Activated CD8-positive, alpha-beta memory T cell treated with anti-CD3 and anti-CD28 coated beads for 36 hours (primary cell): ENCODE results near the gene SLFNL1. TPM values are rescaled to one million over a fixed set of nuclear protein-coding genes. Genes with fewer than 3 reads are reported as not detected.

Experiments
- CTCF ChIA-PET: fragments of 350-600 bp; sonication (Branson Sonifier 250); formaldehyde crosslinking; loops from one replicate; lab custom pipeline; 2021; ENCODE audit warnings: antibody characterized with exemption; lab: Charles Lee
- POLR2A ChIA-PET: fragments of 350-600 bp; sonication (Branson Sonifier 250); formaldehyde crosslinking; loops from one replicate; lab custom pipeline; 2021; ENCODE audit warnings: antibody characterized with exemption; lab: Charles Lee
- total RNA-seq, 2 experiments: library from RNA; stranded (reverse); gene quantifications; one replicate each; pipeline ENCODE4 v1.2.3, GENCODE V29; 2021

Gene SLFNL1
- total RNA-seq, 2 experiments from 2014 or later = 0.06 to 0.11 TPM

DNA sequence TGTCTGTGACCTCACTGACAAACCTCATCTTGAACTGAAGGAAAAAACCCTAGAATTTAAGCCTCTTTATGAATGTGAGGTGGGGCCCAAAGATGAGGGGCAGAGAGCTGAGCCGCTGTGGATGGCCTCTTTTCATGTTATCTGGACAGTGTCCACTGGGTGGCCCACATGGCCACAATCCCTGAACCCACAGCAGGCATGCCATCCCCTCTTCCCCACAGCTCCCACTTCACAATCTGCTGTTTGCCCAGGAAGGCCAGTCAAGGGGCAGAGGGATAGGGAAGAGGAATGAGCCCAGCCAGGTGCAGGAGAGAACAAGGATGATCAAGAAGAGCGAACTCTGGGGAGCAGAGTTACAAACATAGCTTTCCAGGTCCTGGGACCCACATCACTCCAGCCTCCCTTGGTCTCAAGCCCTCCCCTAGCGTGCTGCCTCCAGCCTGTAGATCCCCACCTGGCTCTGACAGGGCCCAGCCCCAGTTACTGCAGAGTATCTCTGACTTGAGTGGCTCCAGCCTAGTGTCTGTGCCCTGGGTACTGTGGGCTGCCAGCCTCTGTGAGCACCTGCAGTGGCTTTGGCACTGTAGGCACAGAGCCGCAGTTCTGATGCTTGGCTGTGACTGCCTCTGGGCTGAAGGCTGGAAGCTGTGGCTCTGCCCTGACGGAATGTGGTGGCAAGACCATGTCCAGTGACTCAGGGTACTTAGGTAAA lies 1.9 kb upstream of the SLFNL1 start:
- ChIA-PET CTCF (interaction anchor here (0.8 kb wide), 1 partner anchor 19 kb away, joined by 3 read pairs; no protein-coding TSS in a partner anchor), POLR2A (no interaction called here)

DNA sequence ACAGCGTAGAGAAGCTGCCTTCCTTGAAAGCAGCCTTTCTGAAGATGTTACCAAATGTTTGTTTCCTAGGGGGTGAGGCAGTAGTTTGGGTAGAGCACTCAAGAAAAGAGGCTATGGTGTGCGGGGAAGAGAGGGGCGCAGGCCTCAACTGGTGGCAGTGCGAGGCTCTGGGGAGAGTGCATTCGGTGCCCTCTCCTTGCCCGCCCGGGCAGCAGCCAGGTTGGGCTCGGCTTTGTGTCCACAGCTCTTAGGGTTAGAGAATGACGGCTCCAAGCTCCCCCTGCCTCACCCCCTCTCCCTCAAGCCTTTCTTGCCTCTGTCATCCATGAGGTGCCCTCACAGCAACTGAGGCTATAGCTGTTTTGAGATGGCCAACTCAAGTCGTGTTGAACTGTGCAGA lies 899 bp upstream of the SLFNL1 start:
- ChIA-PET CTCF (interaction anchor here (1.5 kb wide), 1 partner anchor 19 kb away, joined by 5 read pairs; no protein-coding TSS in a partner anchor), POLR2A (interaction anchor here (1.1 kb wide), 1 partner anchor 38 kb away, joined by 3 read pairs; no protein-coding TSS in a partner anchor)

DNA sequence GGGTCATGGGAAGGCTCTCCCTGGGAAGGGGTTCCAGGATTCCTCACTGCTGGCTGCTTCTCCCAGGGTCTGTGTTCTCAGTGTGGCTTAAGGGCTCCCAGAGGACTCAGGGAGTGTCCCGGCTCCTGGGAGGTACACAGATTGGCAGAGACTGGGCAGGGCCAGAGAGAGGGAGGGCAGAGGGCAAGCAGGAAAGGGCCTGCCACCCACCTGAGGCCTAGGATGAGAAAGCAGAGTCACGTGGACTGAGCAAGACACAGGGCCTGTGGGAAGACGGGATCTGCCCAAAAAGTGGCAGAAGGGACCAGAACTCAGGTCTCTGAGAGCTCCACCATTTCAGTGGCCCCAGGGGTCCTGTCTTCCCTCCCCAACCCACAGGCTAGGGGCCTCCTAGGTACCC lies 871 bp downstream of the SLFNL1 start:
- POLR2A ChIA-PET = no interaction called here
- CTCF ChIA-PET = no interaction called here

DNA sequence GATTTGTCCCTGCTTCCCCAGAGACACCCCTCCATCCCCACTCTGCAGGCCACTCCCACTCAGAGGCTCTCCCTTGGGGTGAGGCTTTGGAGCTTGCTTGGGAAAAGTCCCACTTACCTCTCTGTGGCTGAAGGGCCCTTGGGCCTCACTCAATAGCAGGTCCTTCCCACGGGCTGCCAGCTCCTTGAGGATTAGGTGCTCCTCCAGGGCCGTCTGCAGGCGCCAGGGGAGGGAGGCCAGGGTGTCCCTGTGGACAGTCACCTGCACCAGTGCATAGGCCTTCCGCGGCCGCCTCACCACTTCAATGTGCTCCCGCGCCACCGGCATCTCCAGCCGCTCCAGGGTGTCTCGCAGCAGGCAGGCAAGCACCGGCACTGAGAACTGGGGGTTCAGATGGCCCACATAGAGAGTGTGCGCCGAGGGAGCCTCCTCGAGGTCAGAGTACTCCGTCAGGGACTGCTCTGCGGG lies 1.4 kb downstream of the SLFNL1 start:
- POLR2A ChIA-PET = no interaction called here
- CTCF ChIA-PET = no interaction called here

DNA sequence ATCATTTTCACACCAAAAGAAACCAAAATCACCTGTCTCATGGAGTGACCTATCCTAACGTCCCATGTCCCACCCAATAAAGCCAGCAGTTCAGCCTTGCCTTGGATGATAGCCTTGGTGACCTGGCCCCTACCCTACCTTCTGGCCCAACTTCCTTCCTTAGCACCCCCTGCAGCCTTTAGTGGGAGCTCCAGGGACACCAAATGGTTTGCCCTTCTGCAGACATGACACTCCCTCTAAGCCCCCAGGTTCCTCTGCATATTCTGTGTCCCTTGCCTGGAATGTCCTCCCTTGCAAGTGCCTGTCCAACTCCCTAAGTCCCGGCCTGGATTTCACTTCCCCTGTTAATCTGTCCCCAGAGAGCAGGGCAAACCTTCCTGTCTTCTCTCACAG lies 2.2 kb downstream of the SLFNL1 start:
- POLR2A ChIA-PET = interaction anchor here (0.7 kb wide), 1 partner anchor 516 kb away, joined by 7 read pairs; no protein-coding TSS in a partner anchor
- CTCF ChIA-PET = no interaction called here

DNA sequence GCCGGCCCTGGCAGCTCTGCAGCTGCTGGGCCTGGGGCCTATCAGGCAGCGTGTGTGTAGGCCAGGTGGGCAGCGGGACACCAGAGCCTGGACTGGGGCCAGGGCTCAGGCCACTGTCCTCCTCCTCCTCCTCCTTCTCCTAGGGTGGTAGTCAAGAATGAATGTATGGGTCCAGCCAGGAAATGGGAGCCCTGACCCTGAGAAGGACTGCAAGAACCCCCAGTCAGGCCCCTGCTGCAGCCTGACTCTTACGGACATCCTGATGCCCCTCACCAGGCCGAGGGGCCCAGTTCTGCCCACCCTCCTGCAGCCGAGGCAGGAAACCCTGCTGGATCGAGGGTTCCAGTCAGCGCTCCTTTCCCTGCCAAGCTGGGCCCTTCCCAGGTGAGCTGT lies 3.5 kb downstream of the SLFNL1 start:
- ChIA-PET POLR2A (no interaction called here), CTCF (no interaction called here)

DNA sequence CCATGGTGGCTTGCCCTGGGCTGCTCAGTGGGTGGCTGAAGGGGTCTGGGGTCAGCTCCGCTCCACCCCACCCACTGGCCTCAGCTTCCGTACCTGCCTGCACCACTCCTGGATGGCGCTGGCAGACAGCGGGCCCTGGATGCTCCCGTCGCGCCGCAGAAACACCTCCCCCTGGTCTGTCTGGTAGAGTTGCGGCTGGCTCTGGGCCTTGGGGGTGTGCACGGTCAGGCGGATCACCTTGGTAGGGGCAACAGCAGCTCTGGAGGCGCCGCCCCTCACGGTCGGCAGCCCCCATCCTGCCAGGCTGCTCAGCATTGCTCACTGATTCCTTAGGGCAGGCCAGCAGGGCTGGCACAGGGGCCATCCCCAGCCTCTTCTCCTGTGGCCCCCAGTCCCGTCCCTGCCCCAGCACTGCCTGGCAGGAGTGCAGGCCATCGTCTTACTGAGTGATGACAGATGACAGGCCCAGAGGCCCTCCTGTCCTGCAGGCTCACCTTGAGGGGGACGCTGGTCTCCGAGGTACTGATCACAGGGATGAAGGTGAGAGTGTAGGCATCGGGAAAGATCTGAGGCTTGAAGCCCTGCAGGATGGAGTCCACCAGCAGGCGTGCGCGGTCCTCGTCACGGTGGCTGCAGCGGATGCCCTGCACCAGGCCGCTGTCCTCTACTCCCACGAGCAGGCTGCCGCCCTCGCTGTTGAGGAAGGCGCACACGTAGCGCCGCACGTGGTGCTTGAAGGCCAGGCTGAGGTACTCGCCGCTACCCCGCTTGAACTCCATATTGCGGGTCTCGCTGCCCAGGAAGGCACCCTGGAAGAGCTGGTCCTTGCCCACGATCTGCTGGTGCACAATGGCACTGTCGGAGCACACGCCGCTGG lies 4.1 kb downstream of the SLFNL1 start:
- ChIA-PET CTCF (no interaction called here), POLR2A (no interaction called here)

DNA sequence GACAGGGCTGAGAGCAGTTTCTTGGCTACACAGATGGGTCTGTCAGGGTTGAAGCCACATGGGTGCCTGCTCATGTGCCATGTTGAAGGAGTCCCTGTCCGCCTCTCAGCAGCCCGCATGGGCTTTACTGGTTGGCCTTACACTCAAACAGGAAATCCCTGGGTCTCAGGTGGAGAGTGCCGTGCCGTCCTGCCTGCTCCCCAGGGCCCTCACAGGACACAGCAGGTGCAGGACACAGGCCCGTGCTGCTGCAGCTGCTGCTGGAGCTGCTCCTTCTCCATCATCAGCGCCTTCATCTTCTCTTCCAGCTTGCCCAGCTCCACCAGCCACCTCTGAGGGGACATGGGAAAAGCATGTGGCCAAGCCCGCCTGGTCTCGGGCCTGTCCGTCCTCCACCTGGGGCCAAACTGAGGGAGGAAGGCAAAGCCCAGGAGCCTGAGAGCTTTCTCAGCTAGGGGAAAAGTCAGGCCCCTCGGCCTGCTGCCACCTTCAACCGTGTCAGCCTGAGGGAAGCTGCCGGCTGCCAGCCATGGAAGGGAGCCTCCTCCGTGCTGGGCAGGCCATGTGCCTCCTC lies 5.5 kb downstream of the SLFNL1 start:
- CTCF ChIA-PET = no interaction called here

DNA sequence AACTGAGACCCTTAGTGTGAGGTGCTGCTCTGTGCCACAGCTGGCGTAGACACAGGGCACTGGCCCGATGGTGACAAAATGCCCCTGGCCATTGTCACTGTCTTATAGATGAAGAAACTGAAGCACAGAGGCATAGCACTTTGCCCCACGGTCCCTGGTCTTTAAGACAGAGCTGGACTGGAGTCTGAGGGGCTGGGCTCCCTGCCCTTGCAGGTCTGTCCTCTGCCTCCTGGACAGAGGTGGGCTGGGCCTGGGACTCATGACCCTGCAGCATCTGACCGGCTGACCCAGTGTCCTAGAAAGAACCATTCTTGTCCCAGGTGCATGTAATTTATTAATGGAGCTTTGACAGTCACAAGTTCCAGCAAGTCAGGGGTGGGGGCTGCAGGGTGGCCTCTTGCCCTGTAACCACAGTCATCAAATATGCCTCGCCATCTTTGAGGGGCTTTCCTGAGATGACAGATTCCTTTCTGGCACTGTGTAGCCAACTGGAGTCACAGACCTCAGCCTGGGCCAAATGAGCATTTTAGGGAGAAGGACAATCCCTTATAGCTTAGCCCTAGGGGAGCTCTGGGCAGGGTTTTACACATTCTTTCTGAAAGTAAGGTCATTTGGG lies 6.1 kb downstream of the SLFNL1 start:
- ChIA-PET POLR2A (no interaction called here), CTCF (no interaction called here)

More for the DNA sequence above, 5.5 kb downstream of the SLFNL1 start:
- POLR2A ChIA-PET = no interaction called here

DNA sequence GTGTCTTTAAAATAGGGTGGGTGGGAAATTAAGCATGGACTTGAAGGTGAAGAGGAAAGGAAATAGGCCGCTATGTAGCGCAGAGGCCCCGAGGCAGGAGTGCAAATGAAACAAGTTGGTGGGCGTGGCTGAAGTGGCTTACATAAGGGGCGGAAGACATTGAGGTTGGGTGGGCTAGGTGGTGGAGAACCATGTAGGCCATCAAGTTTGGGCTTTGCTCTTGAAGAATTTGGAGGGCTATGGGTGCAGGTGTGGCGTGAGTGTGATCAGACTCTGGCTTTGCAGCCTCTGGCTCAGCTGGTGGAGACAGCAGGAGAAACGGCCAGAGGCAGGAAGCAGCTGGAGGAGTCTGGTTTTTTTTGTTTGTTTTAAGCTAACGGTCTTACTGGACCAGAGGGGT lies 6.7 kb downstream of the SLFNL1 start:
- CTCF ChIA-PET = no interaction called here
- POLR2A ChIA-PET = no interaction called here

DNA sequence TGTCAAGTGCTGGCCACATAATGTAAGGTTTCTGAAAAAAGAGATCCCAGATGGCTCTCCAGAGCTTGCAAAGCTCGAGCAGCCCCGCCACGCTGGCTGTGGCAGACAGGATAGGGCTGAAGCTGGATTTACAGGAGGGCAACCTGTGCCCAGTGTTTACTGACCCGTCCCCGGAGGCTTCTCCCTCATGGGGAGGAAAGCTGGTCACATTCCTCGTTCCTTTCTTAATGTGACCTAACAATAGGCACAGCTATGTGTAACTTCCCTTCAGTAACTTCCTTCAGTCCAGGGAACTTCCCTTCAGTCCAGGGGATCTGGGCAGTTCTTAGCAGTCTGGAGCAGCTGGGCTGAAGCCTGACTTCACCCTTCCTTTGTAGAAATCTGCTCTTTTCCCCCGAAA lies 7.7 kb downstream of the SLFNL1 start:
- CTCF ChIA-PET = no interaction called here
- POLR2A ChIA-PET = no interaction called here

DNA sequence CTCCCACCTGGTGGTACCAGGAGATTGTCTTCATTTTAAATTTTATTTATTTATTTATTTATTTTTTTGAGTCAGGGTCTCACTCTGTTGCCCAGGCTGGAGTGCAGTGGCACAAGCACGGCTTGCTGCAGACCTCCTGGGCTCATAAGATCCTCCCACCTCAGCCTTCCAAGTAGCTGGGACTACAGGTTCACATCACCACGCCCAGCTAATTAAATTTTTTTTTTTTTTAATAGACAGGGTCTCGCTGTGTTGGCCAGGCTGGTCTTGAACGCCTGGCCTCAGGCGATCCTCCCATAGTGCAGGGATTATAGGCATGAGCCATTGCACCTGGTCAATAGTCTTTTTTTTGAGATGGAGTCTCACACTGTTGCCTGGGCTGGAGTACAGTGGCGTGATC lies 8.5 kb downstream of the SLFNL1 start:
- ChIA-PET CTCF (no interaction called here), POLR2A (no interaction called here)

DNA sequence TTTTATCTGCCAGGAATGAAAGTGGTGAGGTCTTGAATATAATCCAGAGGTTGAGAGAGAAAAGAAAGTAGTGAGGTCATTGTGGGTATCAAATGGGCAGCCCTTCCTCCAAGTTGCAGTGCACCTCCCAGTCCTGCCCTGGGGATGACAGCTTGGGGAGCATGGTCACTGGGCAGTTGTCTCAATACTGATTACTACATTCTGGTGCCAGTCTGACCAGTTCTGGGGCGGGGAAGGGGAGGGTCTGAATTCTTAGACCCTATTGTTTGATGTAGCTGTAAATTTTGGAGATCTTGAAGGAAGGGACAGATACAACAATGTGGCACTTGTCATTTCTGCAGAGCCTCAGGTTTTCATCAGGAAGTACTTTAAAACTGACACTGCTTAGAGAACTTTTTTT lies 11.2 kb downstream of the SLFNL1 start:
- POLR2A ChIA-PET = no interaction called here
- CTCF ChIA-PET = no interaction called here

DNA sequence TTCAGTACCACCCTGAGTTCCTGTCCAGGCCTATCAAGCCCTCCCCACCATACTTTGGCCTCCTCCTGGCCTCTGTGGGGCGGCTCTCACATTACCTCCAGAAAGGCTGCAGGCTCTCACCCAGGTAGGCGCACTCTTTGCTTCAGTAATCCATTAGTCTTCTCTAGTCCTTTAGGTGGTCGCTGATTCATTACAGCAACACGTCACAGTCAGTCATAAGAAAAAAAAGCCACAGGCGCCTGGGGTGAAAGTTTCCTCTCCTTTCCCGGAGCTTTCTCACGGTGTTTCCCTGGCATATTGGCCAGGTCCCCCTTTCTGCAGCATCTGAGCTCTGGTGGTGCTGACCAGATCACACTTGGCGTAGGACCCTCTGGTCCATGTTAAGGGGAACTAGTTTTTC lies 12.1 kb downstream of the SLFNL1 start:
- ChIA-PET POLR2A (no interaction called here), CTCF (no interaction called here)

DNA sequence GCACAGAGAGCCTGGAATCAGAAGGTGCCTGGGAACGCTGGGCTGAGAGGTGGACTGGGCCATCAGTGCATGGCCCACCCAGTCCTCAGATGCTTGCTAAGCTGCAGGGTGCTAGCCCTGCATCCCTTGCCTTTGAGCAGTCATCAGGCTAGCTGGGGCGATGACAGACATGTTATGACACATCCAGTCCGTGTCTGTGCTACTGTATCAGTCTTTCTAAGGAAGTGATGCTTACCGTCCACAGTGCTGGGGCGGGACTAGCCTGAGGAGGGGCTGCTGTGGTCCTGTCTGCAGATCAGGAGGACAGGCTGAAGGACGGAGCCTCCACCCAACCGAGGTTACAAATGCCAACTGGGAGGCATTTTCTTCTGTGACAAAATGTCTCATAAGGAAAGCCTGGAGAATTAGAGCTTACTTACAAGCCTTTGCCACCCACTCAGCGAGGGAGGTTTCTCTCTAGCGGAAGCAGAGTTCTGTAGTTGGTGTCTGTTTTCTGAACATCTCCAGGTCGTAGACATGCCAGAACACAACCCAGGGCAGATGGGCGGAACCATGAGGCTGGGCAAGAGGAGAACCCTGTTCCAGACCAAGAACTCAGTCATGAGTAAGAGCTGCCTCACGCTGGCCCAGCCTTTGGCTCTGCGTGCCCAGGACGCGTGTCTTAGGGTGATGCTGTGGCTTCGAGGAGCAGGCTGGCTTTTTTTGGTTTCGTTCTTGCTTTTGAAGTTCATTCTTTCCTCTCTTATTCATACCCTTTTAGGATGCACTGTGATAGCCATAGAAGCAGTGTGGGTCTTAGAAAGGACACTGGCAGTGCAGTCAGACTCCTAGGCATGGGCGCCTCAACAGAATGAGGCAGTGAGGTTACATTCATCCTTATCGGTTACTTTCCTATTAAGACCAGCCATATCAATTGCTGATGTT lies 14.3 kb downstream of the SLFNL1 start:
- ChIA-PET POLR2A (no interaction called here), CTCF (no interaction called here)

DNA sequence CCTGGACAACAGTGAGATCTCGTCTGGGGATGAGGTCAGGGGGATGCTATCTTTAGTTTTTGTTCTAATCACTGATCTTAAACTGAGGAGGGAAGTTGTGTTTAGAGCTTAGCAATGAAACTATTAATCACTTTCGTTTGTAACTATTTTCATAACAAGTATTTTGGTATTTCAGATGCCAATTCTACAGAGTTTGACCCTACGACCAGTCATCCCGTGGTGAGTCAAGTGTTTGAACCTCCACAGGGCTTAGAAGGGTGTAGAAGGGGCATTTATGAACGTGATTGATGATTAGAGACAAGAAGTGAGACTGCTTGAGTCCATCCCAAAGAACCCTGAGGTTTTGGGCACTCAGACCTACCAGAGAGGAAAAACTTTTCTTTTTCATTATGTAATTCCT lies 15.6 kb downstream of the SLFNL1 start:
- ChIA-PET POLR2A (no interaction called here), CTCF (no interaction called here)

DNA sequence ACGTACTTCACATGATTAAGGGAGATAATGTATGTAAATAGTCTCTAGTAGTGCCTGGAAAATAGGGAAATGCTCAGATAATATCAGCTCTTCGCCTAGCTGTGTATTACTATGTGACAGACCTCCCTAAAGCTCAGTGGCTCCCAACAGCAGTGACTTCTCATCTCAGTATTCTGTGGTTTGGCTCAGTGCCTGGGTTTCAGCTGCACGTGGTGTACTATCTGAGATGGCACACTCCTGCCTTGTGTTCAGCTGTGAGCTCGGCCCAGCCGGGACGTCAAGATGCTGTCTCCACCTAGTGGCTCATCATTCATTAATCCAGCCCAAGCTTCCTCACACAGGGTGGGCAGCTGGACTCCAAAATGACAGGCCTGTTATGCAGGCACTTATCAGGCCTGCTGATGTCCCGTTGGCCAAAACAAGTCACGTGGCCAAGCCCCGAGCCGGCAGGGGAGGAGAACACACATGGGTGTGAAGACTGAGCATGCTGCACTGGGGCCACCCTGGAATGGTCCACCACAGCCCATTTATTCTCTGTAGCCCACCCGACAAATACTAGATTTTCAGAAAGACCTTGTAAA lies 17.8 kb downstream of the SLFNL1 start:
- ChIA-PET CTCF (interaction anchor here (0.5 to 1.6 kb wide), 7 partner anchors 18 to 136 kb away, joined by 3 to 7 read pairs (median 4); partner anchors contain the start of genes CTPS1 and SLFNL1), POLR2A (interaction anchor here (0.7 to 1.4 kb wide), 3 partner anchors 17 to 24 kb away, joined by 4 to 8 read pairs (median 4); partner anchors contain the start of gene CTPS1)

DNA sequence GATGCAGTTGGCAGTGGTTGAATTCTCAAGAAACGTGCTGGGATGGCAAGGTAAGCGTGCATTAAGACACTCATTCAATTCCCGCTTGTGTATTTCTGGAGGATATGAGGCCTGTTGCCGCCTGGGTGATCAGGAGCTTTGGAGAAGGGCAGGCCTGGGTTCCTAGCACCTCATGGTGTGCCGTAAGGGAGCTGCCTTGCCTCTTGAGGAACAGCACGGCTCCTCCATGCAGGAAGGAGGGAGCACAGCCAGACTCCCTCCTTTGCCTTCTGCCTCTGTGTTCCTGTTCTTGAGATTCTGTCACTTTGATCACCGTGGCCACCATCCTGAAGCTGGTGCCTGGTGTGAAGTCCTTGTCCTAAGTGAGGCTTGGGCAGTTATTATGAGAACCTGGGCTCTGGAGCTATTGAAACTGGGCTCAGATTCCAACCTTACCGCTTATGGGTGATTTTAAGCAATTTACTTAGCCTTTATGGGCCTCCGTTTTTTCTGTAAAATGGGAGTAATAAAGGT lies 18.3 kb downstream of the SLFNL1 start:
- CTCF ChIA-PET = interaction anchor here (0.5 to 1.6 kb wide), 7 partner anchors 19 to 136 kb away, joined by 3 to 7 read pairs (median 4); partner anchors contain the start of genes CTPS1 and SLFNL1
- POLR2A ChIA-PET = interaction anchor here (0.7 to 1.4 kb wide), 3 partner anchors 17 to 23 kb away, joined by 4 to 8 read pairs (median 4); partner anchors contain the start of gene CTPS1
